Right hindlimb (tissue), 1 donor: Measurements from ENCODE around the gene TRPC1.
"Not testable (repeated sequence)": the region's sequence is repeated elsewhere in the genome, so short reads cannot be mapped to it uniquely, and the experiment has no call there.

ENCODE experiments used
- DNase-seq: peaks from one replicate; pipeline ENCODE4 v3.0.0-alpha.2; 2018

Gene TRPC1

DNA sequence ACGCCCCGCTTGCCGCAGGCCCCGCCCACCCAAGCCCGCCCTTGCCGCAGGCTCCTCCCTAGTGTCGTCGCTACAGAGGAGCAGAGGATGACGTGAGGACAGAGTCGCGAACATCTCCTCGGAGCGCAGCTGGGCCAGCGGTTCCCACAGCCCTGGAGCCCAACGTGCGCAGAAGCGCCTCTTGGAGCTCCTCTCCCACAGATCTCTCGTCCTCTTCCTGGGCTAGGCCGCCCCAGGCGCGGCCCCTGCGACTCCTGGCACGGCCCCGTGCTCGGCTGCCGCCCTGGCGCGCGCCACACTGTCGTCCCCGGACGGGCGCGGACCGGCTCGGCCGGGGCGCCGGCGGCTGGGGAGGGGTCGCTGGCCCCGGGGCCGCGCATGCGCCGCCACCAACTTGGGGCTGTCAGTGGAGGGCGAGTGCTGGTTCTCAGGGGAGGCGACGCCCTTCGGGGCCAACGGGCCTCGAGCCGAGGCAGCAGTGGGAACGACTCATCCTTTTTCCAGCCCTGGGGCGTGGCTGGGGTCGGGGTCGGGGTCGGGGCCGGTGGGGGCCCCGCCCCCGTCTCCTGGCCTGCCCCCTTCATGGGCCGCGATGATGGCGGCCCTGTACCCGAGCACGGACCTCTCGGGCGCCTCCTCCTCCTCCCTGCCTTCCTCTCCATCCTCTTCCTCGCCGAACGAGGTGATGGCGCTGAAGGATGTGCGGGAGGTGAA, at the start of gene TRPC1:
TSS of gene TRPC1 (plus strand) at position 67 of the 714 bp plus-strand sequence. CDS start at position 593, 526 bp downstream.
- peak; percentile 90 for DNase-seq

DNA sequence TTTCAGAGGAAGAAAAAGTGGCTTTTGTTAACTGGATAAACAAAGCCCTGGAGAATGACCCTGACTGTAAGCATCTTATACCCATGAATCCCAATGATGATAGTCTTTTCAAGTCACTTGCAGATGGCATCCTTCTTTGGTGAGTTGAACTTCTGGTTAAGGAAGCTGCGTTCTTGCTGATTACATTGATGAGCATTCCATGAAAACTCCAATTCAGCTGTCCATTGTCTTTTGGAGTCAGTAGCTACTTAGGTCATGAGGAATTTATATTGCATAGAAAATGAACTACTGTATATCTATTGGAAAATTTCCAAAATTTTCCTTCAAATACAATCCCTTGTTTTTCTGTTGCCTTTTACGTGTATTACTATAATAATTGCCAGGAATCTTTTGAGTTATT, 47.7 kb upstream of the TRPC1 start:
- DNase-seq: no peak

DNA sequence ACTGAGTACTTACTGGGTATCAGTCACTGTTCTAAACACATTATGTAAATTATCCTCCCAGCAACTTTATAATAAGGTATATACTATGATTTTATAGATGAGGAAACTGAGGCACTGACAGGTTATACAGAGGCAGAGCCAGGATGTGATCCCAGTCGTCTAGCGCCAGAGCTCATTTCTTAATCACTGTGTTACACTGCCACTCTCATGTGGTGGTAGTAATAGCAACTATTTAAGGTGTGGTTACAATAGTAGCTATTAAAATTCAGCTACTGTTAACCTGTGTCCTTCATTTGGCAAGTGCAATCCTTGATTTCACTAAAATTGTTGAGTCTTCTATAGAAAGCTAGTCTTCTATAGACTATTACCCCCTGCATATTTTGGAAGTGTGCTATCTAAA, 43.1 kb upstream of the TRPC1 start:
- DNase-seq: no peak

DNA sequence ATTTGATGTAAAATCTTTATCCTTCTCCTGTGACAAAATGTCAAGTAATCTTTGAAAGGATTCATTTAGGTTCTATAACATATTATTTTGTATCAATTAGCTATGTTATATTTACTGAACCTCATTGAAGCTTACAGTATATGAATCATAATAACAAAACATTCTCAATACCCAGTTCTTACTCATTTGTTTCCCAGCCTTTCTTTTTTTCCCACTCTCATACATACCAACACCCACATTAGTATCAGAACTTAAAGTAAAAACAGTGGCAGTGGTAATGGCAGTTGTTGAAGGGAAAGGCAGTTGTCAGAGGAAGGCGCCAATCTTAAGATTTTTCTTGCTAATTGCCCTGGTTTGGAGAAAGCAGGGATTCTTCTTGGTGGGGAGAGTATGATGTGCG, 33.2 kb upstream of the TRPC1 start:
- DNase-seq: no peak

DNA sequence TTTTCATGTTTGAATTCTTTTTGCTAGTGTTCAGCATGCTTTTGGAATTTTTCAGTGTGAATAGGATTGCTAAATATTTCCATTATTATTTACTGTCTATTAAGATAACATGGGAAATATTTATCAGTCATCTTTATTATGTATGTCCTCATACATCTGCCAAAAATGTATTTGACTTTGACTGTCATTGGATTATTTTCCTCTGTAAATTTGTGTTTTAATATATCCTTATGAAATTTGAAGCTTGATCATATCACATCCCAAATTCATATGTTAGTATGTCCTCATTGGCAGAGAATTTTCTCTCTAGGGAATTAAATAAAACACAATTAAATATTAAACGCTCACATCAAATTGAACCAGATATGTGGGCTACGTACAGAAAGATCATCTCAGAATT, 32.3 kb upstream of the TRPC1 start:
- no peak for DNase-seq

DNA sequence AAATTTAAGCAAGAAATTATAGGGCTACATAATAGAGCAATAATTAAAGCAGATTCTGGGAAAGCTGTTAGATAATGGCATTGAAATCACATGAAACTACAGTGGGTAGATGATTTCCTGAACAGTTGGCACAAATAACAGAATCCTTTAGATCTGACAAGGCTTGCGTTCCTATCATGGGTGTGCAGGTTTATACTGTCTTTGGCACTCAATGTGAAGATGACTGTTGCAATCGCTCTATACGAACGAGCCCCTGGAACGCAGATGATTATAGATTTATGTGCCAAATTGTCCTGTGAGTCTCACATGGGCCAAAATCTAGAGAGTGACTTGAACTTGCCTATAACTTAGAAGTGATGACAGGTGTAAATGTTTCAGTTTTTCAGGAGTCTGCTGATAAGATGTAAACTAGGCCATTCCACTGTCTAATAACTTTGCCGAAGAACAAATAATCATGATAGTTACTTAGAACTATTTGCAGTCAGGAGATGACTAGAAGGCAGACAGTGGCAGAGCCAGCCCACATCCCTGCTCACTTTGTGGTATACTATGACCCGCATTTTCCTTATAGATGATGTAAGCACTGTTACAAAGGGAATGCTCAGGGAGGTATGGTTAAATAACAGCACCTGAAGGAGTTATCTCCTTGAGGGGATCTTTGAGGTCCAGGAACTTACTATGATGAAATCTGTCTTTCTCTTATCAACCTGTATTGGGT, 30.5 kb upstream of the TRPC1 start:
- DNase-seq: no peak

DNA sequence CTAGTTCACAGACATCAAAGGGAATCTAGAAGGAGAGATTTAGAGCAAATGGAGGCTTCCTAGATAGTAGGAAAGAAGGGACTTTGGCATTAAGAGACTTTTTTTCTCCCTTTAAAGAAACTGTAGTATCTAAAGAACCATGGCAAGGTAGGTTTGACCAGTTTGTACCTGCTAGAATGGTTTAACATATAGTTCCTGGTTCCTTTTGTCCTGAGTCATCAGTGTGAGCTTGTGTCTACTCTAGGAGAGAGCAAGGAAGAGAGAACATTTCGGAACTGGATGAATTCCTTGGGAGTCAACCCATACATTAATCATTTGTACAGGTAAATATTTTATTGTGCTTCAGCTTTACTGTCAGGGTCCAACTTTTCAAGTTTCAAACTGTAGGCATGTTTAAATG, 29.6 kb upstream of the TRPC1 start:
- no peak for DNase-seq

DNA sequence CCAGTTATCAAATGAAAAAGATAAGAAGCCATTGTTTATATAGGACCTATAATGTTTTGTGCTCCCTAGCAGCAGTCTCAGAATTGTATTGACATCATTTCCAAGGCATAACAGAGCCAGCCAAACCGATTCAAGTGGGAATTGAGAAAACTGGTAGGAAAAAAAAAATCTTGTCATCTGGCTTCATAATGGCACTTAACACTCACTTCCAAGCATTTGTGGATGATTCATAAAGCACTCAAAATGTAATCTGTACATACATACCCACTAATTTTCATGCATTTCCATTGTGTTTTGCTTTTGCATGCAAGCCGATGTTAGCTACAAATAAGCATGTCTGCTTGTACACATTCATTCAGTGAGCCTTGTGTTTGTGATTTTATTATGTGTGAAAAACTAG, 18.6 kb upstream of the TRPC1 start:
- no peak for DNase-seq

DNA sequence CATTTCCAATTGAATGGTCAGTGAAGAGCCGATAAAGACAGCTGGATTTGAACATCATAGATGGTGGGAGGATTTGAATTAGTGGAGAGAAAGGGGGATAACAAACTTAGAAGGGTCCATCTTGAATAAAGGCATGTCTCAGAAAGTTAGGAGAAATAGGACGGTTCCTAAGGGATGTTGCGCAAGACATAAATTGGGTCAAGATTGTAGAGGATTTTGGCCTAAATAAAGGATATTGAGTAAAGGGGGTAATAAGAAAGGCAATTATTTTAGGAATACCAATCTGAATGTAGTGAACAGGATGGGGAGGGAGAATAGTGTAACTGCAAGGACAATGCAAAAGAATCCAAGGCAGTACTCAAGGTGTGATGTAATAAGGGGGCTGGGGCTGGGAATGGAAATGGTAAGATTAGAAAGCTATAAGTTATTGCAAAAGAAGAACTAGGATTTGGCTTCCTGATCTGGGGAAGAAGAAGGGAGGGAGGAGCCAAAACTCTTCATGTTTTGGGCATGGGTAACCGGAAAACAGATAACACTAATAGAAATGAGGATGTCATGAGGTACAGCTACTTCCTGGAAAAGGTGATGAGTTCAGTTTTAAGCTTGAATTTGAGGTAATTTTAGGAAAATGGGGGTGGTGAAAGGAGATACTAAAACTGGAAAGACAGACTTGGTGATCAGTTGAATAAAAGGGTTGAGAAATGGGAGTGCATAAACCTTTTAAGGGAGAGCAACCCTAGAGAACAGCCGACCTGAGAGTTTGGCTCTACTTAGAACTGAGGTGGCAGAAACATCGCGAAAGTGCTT, 17.3 kb upstream of the TRPC1 start:
- DNase-seq: no peak

DNA sequence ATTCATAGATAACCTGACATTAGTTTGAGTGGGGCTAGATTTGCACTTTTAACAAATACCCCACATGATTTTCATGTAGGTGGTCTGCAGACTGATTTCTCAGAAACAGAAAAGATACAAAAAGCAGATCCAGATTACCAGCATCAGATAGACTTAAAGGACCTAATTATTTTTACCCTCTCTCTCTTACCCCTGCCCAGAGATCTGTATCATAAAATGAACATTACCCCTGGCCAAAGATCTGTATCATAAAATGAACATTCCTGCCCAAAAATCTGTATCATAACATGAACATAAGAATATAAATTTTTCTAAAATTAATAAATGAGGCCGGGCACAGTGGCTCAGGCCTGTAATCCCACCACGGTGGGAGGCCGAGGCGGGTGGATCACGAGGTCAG, 14.6 kb upstream of the TRPC1 start:
- no peak for DNase-seq

DNA sequence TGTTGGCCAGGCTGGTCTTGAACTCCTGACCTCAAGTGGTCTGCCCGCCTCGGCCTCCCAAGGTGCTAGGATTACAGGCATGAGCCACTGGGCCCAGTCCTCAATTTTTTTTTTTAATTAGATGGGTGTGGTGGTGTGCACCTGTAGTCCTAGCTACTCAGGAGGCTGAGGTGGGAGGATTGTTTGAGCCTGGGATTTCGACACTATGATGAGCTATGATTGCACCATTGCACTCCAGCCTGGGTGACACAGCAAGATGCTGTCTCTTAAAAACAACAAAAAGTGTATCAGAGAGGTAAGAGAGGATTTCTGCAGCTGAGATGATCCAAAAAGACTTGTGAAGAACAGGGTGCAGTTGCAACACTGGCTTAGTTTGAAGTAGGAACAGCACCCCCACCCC, 9.0 kb upstream of the TRPC1 start:
- DNase-seq: not testable (repeated sequence)

DNA sequence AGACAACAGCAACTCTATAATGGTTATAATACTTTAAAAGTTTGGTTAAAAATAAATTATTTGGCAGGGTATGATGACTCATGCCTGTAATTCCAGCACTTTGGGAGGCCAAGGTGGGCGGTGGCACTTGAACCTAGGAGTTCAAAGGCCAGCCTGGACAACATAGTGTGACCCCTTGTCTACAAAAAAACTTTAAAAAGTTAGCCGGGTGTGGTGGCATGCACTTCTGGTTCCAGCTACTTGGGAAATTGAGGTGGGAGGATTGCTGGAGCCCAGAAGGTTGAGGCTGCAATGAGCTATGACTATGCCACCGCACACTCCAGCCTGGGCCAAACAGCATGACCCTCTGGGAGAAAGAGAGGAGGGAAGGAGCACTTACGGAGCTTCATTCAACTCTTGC, 7.7 kb upstream of the TRPC1 start:
- DNase-seq: no peak

DNA sequence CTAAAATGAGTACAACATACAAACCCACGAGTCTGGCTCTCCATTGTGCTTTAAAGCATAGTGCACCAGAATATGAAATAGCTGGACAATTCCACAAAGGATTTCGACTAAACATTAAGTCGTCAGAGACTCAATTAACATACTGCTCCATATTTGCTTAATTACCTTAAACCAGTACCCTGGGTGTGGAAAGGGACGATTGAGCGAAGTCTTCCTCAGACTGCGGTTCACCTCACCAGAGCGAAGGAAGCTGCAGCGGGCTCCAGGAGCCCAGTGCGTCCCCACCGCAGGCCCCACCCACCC, 218 bp upstream of the TRPC1 start:
- no peak for DNase-seq

DNA sequence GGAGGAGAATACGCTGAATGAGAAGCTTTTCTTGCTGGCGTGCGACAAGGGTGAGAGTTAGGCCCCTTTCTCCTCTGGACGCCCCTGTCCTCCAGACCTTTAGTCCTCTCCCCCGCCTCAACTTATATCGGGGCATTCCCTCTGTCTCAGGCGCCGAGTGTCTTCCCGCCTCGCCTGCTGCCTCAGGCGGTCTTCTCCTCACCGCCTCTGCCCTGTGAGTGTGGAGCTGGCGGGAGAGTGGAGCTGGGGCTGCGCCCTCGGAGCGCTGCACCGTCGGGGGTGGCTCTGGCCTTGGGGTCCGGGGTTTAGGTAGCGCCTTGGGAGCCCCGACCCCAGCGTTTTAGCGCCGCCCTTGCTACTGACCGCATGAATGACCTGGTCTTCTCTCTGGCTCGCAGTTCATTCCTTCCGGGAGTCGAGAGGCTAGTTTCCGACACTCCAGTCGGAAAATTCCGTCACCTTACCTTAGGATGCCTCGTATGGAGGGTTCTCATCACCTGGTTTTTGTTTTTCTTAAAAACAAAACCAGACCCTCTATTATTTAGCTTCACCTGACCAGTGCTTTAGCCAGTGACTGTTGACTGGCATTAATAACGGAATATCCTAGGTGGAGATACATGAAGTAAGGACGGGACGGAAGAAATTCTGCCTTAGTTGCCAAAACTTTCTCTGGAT, 985 bp downstream of the TRPC1 start:
- peak; percentile 55 for DNase-seq

DNA sequence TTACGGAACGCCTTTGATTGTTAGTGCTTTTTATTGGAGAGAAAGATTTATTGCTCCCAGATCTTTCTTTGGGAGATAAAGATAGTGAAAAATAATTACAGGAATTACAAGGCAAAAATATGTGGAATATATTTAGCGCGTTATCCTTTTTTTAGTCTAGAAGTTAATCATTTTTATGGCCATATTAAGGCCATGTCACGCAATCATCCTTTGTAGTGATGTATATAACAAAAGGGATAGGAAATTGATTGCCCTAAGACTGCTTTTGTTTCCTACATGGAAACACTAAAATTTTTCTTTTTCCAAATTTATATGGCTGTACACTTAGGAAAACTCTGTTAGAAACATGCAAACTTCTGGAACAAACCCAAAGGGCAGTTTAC, 1.5 kb downstream of the TRPC1 start:
- no peak for DNase-seq

DNA sequence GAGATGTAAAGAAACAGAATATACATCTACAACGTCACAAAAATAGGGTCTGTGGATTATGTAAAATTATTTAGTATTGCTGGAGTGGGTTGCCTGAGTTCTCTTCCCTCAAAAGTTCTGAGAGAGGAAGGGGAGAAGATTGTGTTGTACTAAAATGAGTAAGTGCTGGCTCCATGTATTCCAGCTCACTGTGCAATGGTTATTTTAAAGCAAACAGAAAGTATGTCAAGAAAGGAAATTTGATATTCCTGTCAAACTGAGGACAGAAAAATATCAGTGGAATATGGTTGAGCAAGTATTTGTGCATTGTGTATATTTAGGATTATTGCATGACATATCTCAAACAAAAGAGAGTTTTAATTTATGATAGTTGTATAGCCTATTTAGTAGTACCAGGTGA, 2.2 kb downstream of the TRPC1 start:
- DNase-seq: no peak

DNA sequence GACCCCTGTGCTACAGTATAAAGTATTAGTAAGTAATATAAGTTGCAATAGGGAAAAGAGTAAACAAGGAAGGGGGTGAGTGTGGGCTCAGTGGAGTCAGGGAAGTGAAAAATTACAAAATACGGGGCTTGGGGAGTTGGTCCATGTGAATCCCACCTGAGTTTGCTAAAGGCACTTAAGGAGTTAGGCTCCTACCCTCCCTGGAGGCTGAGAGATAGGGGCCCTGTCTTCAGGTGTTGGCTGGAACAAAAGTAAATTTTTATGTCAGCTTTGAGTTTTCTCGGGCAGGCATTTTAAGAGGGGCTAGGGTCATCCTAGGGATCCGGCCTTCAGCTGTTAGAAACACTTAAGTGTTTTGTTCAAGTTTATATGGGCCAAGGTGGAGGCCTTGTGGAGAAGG, 8.2 kb downstream of the TRPC1 start:
- DNase-seq: no peak

DNA sequence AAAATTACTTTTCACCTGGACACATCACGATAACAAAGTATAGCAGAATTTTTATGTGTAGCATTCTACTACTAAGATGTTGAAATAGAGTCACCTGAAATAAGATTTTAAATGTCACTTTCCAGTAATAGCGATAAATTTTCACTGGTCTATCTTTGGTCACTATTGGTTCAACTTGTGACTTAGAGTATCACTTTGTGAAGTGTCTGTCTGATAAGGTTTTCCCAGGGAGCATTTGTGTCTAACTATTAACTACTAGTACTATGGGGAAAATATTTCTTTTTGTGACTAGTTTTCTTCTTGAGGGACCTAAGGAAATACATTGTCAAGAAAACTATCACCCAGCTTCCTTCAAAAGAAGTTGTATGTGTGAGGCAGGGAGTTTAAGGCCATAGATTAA, 11.0 kb downstream of the TRPC1 start:
- no peak for DNase-seq

DNA sequence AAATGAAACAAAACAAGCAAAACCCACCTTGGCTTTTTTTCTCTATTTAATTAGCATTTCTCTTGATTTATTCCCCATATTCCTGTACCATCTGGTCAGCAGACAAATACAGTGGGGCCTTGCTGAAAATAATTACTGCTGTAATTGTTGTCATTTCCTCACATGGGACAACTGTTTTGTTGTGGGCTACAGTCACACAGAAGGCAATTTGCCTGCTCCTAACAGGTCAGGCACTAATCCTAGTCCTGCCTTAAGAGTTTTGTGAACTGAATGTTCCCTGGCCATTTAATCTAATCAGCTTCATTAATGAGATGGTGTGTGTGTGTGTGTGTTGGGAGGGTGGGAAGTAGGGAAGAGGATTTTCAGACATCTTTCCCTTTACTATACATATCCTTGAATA, 11.6 kb downstream of the TRPC1 start:
- no peak for DNase-seq

DNA sequence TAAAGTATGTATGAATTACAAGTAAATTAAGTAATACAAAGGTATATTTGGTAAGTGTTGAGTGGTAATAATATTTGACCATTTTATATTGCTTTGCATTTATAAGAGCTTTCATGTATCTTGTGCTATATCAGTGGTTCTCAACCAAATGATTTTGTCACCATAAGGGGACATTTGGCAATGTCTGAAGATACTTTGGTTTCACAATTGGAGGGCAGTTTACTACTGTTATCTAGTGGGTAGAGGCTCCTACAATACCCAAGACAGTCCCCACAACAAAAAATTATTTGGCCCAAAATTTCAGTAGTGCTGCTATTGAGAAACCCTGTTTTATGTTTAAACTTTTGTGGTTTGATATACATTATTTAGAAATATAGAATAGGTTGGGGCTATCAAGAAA, 14.6 kb downstream of the TRPC1 start:
- no peak for DNase-seq

DNA sequence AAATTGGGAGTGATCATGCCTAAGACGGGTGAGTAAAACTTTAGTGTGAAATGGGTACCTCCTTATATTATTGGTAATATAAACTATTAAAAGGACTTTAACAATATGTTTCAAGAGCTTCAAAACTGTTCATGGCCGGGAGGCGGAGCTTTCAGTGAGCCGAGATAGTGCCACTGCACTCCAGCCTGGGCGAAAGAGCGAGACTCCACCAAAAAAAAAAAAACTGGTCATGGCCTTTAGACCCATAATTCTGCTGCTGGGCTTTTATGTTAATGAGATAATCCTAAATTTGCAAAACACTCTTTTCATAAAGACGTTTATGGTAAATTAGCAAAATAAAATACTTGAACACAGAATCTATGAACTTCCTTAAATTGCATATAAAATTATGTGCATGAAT, 22.8 kb downstream of the TRPC1 start:
- DNase-seq: no peak

DNA sequence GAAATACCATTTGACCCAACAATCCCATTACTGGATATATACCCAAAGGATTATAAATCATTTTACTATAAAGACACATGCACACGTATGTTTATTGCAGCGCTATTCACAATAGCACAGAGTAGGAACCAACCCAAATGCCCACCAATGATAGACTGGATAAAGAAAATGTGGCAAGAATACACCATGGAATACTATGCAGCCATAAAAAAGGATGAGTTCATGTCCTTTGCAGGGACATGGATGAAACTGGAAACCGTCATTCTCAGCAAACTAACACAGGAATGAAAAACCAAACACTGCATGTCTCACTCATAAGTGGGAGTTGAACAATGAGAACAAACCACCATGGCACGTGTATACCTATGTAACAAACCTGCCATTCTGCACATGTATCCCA, 26.7 kb downstream of the TRPC1 start:
- DNase-seq: not testable (repeated sequence)

DNA sequence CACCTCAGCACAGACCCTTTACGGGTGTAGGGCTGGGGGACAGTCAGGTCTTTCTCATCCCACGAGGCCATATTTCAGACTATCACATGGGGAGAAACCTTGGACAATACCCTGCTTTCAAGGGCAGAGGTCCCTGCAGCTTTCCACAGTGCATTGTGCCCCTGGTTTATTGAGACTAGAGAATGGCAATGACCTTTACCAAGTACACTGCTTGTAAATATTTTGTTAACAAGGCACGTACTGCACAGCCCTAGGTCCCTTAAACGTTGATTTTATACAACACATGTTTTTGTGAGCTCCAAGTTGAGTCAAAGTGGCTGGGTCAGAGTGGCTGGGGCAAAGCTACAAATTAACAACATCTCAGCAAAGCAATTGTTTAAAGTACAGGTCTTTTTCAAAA, 28.8 kb downstream of the TRPC1 start:
- not testable (repeated sequence) for DNase-seq

DNA sequence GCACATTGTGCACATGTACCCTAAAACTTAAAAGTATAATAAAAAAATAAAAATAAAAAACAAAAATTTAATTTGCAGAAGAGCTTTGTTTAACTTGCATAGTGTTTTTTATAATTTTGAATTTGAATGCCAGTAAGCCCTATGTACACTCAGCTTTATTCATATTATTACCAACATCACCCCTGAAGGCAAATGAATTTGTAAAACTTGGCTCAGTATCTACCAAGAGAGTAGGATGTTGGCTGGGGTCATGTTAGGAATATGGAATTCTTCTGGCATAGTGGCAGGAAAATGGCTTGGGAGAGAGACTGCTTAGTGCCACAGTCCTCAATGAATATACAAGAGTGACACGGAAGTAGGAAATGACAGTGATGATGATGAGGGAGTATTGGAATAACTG, 30.7 kb downstream of the TRPC1 start:
- DNase-seq: no peak
